ENCODE data around the gene GNPDA2. TPM values are rescaled to one million over a fixed set of nuclear protein-coding genes. Genes with fewer than 3 reads are reported as not detected.

GNPDA2 gene
- total and polyA plus RNA-seq, 2 of the 4 experiments (the other 2 are of a cell fraction), result 11.0 to 13.4 TPM

DNA sequence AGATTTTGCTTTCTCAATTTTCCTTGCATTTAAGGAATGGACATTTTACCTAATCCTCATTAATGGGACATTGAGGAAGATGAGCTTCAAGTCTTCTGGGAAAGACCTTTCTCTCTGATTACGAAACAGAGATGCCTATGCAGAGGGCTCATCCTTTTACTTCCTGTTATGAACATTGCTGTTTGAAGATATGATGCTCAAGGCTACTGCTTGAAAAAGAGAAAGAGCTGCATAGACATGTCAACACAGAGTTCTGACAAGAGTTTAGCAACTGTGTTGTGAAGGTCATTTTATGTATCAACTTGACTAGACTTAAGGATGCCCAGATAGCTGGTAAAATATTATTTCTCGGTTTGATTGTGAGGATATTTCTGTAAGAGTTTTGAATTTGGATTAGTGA is 13.8 kb upstream of the GNPDA2 start:
- H3K23ac ChIP-seq (ENCODE audit: low read depth, low read length), result no peak overlapping the region
- H3K4me1 ChIP-seq (ENCODE audit: control insufficient read depth, insufficient read depth, low read length), result no peaks in the 10 kb centered on the region
- WGBS, 2 experiments (ENCODE audit: extremely low coverage in 2 of 2, insufficient read length in 1 of 2), result 11% methylated on average over 1 of the region's 2 CpGs; no CpG with 5 or more reads in 1 of the 2 experiments
- H3K14ac ChIP-seq (replicated peaks; ENCODE audit: low read depth, low read length), result no peak overlapping the region
- H4K91ac ChIP-seq (ENCODE audit: insufficient read depth, low read depth, low read length), result no peak overlapping the region
- no peak overlapping the region for H4K8ac ChIP-seq (ENCODE audit: low read depth in 2 of 2, low read length in 2 of 2)
- no peaks in the 10 kb centered on the region for H4K20me1 ChIP-seq (ENCODE audit: insufficient read depth, low read length)
- intact Hi-C loops (cut with micrococcal nuclease), result no loop called here
- H4K5ac ChIP-seq (ENCODE audit: low read depth, low read length), result no peak overlapping the region
- H2AK9ac ChIP-seq (replicated peaks; ENCODE audit: low read depth, low read length, poor library complexity), result no peak overlapping the region
- no peak for ATAC-seq (ENCODE audit: low read depth)
- H3K4me3 ChIP-seq (ENCODE audit: insufficient read depth, low read depth, low read length), result no peak overlapping the region
- H2BK120ac ChIP-seq (ENCODE audit: low read depth, low read length), result no peak overlapping the region
- no TSS peak for BruUV-seq (replicated peaks)
- H3K4ac ChIP-seq (ENCODE audit: low read depth, low read length), result no peak overlapping the region
- in situ Hi-C loops (cut with MboI; ENCODE audit: low sequenced_read_pairs), result no loop called here
- H3K9me3 ChIP-seq (ENCODE audit: control insufficient read depth, insufficient read depth, low read length), result no peaks in the 10 kb centered on the region
- H3K9ac ChIP-seq (ENCODE audit: low read depth, low read length), result no peak overlapping the region
- no peak overlapping the region for H3K18ac ChIP-seq (ENCODE audit: low read depth, low read length)
- no peak overlapping the region for H2BK15ac ChIP-seq (ENCODE audit: low read depth, low read length)
- H2AFZ ChIP-seq (replicated peaks; ENCODE audit: low read length, poor library complexity), result no peak overlapping the region
- no peak overlapping the region for H2BK20ac ChIP-seq (ENCODE audit: low read depth, low read length)
- H3K4me2 ChIP-seq (ENCODE audit: low read depth, low read length), result no peak overlapping the region
- ChIA-PET POLR2A (ENCODE audit: unreplicated experiment) (no interaction called here), CTCF (no interaction called here)
- dilution Hi-C loops (cut with HindIII; ENCODE audit: low sequenced_read_pairs, unreplicated experiment), result no loop called here
- H3K79me1 ChIP-seq (ENCODE audit: low read depth in 1 of 2, low read length in 2 of 2), result no peaks in the 10 kb centered on the region
- no peak overlapping the region for H3K27ac ChIP-seq (ENCODE audit: insufficient read depth, low read length)
- no peak for DNase-seq
- TF ChIP-seq CHD1 (IDR thresholded peaks at IDR 0.05; ENCODE audit: low read depth, low read length), result no peak
- no peak for TF ChIP-seq MAFK (IDR thresholded peaks at IDR 0.05; ENCODE audit: low read depth, low read length)
- TF ChIP-seq NFE2L2 (IDR thresholded peaks at IDR 0.05; ENCODE audit: low read depth, low read length), result no peak
- TF ChIP-seq MAZ (IDR thresholded peaks at IDR 0.05; ENCODE audit: borderline replicate concordance, low read depth, low read length), result no peak
- TF ChIP-seq MXI1 (IDR thresholded peaks at IDR 0.05; ENCODE audit: borderline replicate concordance, low read depth, low read length), result no peak
- TF ChIP-seq, protein P1, sequence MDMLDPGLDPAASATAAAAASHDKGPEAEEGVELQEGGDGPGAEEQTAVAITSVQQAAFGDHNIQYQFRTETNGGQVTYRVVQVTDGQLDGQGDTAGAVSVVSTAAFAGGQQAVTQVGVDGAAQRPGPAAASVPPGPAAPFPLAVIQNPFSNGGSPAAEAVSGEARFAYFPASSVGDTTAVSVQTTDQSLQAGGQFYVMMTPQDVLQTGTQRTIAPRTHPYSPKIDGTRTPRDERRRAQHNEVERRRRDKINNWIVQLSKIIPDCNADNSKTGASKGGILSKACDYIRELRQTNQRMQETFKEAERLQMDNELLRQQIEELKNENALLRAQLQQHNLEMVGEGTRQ (IDR thresholded peaks at IDR 0.05; ENCODE audit: low read depth, low read length), result no peak
- no peak for TF ChIP-seq CEBPB (IDR thresholded peaks at IDR 0.05; ENCODE audit: low read depth, low read length)
- TF ChIP-seq FOS (IDR thresholded peaks at IDR 0.05; ENCODE audit: low read depth, low read length), result no peak
- TF ChIP-seq SMC3 (IDR thresholded peaks at IDR 0.05; ENCODE audit: low read depth, low read length), result no peak
- TF ChIP-seq, protein P2, sequence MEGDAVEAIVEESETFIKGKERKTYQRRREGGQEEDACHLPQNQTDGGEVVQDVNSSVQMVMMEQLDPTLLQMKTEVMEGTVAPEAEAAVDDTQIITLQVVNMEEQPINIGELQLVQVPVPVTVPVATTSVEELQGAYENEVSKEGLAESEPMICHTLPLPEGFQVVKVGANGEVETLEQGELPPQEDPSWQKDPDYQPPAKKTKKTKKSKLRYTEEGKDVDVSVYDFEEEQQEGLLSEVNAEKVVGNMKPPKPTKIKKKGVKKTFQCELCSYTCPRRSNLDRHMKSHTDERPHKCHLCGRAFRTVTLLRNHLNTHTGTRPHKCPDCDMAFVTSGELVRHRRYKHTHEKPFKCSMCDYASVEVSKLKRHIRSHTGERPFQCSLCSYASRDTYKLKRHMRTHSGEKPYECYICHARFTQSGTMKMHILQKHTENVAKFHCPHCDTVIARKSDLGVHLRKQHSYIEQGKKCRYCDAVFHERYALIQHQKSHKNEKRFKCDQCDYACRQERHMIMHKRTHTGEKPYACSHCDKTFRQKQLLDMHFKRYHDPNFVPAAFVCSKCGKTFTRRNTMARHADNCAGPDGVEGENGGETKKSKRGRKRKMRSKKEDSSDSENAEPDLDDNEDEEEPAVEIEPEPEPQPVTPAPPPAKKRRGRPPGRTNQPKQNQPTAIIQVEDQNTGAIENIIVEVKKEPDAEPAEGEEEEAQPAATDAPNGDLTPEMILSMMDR (conservative IDR thresholded peaks at IDR 0.05; ENCODE audit: low read depth, low read length), result no peak
- TF ChIP-seq, protein P3, sequence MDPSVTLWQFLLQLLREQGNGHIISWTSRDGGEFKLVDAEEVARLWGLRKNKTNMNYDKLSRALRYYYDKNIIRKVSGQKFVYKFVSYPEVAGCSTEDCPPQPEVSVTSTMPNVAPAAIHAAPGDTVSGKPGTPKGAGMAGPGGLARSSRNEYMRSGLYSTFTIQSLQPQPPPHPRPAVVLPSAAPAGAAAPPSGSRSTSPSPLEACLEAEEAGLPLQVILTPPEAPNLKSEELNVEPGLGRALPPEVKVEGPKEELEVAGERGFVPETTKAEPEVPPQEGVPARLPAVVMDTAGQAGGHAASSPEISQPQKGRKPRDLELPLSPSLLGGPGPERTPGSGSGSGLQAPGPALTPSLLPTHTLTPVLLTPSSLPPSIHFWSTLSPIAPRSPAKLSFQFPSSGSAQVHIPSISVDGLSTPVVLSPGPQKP (IDR thresholded peaks at IDR 0.05; ENCODE audit: borderline replicate concordance, low read depth, low read length), result no peak
- no peak for TF ChIP-seq POLR2A (IDR thresholded peaks at IDR 0.05; ENCODE audit: low read depth, low read length)
- TF ChIP-seq BHLHE40 (IDR thresholded peaks at IDR 0.05; ENCODE audit: low read depth, low read length), result no peak
- TF ChIP-seq RAD21 (IDR thresholded peaks at IDR 0.05; ENCODE audit: low read length), result no peak
- no peak for TF ChIP-seq RCOR1 (IDR thresholded peaks at IDR 0.05; ENCODE audit: insufficient replicate concordance, low read length)
- no peak for TF ChIP-seq RFX5 (IDR thresholded peaks at IDR 0.05; ENCODE audit: low read depth, low read length)
- no peak overlapping the region for H3K56ac ChIP-seq (ENCODE audit: extremely low read depth, insufficient read depth, low read length)
- H3K36me3 ChIP-seq (ENCODE audit: control insufficient read depth, insufficient read depth, low read length), result no peaks in the 10 kb centered on the region
- H2BK5ac ChIP-seq (ENCODE audit: low read depth, low read length, poor library complexity, severe bottlenecking), result no peak overlapping the region
- H3K9me1 ChIP-seq (ENCODE audit: insufficient read depth, low read length), result no peaks in the 10 kb centered on the region
- no peak overlapping the region for H2AK5ac ChIP-seq (ENCODE audit: low read depth, low read length)
- H3K27me3 ChIP-seq (ENCODE audit: control insufficient read depth, insufficient read depth, low read length), result no peaks in the 10 kb centered on the region
